T1000 (cell line): Measurements from ENCODE around the gene SLC27A1.
"Not testable (repeated sequence)": the region's sequence is repeated elsewhere in the genome, so short reads cannot be mapped to it uniquely, and the experiment has no call there.

Source experiments
- DNase-seq: peaks from one replicate; lab custom pipeline; 2025; ENCODE audit warnings: mixed read lengths; lab: John Stamatoyannopoulos, UW

The SLC27A1 gene

DNA sequence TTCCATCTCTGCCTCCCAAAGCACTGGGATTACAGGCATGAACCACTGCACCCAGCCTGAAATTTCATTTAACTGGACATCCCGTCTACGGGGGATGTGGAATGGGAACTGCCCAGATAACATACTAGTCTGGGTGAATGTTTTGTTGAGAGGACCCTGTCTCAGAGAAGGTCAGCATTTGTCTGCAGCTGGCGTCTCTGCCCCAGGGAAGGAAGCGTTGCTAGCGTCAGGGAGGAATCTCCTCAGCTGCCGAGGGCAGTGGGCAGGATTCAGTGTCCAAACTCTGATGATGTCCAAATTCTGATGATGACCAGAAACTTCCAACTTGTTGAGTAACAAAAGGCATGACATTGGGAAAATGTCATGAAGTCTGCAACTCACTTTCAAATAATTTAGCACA is 12.7 kb upstream of the SLC27A1 start:
- DNase-seq: no peak

GRCh38 chr19:17458970-17459369 is 11.4 kb upstream of the SLC27A1 start:
- DNase-seq: no peak

- no peak for DNase-seq
These were observed 9.7 kb upstream of the SLC27A1 start, which contains the start of gene NXNL1 for GRCh38 chr19:17460372-17461230. Gene NXNL1, minus strand, starts transcription at chr19:17460926. Its CDS starts 57 bp downstream, at chr19:17460869.

DNA sequence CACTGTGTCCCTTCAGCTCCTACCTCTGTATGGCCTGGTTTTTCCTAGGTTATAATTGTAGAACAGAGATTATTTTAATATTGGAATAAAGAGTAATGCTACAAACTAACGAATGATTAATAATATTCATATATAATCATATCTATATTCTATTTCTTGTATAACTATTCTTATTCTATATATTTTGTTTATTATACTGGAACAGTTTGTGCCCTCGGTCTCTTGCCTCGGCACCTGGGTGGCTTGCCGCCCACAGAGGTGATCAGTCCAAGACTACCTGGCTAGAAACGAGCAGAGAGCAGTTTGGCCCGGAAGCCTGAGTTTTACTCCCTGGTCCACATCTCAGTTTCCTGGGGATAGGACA is 3.9 kb upstream of the SLC27A1 start:
- no peak for DNase-seq

GRCh38 chr19:17467471-17468301 is 2.6 kb upstream of the SLC27A1 start:
- no peak for DNase-seq

- DNase-seq: no peak
These were observed 1.8 kb upstream of the SLC27A1 start for GRCh38 chr19:17468302-17469091.

DNA sequence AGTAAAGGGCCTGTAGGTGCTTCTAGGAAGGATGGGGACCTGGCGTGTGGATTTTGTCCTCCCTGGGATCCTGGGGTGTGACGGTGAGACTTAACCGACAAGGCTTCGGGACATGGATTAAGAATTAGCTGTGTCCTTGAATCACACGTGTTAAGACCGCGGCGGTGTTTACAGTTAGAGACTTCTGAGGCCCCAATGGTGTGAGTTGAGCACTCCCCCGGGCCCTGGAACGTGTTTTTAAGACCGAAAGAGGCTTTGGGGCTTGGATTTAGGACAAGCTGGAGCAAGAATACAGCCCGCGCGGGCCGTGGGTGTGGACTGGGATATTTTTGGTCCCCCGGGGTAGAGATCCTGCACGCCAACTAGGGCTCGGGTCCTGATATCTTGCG is 1.2 kb upstream of the SLC27A1 start:
- DNase-seq: no peak

GRCh38 chr19:17469481-17470067 is 750 bp upstream of the SLC27A1 start:
- DNase-seq: no peak

DNA sequence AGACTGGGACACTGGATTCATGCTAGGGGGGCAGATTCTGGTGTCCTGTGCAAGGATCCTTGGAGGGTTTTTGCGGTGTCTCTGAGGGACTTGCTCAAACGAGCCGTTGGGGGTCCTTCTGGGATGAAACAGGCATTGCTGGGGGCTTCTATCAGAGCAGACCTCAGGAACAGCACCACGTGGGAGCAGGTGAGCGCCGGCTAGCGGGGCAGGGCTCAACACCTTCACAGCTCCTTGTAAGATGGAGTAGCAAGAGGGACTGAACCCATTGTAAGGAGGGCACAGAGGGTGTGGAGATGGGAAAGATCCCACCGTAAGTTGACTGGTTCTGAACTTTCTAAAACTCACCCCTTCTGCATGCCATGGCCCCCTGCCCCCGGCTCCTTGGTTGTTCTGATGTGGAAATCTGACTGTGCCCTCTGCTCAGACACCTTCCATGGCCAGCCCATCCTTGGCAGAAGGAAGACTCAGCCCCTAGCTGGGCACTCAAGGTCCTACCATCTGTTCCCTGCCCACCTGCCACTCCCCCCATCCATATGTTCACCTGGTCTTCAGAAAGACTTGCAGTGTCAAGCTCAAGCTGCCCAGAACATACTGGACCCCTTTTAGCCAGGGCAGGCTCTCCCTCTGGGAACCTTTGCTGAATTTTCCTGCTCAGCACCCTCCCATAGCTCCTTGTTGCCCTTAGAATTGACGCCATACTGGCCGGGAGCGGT is 1.2 kb downstream of the SLC27A1 start:
- no peak for DNase-seq

DNA sequence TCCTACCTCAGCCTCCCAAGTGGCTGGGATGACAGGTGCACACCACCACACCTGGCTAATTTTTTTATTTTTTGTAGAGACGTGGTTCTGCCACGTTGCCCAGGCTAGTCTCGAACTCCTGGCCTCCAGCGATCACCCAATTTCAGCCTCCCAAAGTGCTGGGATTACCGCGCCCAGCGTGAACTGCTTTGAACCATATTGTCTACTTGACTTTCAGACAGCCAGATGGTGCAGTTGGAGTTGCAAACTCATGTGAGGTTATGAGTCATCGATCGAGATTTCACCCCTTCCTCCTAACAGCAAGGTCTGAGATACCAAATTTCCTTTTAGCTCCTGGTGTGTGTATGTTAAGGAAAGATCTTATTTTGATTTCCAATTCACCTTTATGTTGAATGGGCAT is 2.7 kb downstream of the SLC27A1 start:
- DNase-seq: no peak

DNA sequence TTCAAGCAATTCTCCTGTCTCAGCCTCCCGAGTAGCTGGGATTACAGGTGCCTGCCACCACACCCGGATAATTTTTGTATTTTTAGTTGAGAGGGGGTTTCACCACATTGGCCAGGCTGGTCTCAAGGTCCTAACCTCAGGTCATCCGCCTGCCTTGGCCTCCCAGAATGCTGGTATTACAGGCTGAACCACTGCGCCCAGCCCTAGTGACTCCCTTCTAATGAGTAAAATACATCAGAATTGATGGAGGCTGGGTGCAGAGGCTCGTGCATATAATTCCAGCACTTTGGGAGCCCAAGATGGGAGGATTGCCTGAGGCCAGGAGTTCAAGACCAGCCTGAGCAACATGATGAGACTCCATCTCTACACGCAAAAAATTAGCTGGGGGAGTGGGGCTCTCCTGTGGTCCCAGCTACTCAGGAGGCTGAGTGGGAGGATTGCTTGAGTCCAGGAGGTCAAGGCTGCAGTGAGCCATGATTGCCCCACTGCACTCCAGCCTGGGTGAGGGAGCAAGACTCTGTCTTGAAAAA is 4.8 kb downstream of the SLC27A1 start:
- not testable (repeated sequence) for DNase-seq

DNA sequence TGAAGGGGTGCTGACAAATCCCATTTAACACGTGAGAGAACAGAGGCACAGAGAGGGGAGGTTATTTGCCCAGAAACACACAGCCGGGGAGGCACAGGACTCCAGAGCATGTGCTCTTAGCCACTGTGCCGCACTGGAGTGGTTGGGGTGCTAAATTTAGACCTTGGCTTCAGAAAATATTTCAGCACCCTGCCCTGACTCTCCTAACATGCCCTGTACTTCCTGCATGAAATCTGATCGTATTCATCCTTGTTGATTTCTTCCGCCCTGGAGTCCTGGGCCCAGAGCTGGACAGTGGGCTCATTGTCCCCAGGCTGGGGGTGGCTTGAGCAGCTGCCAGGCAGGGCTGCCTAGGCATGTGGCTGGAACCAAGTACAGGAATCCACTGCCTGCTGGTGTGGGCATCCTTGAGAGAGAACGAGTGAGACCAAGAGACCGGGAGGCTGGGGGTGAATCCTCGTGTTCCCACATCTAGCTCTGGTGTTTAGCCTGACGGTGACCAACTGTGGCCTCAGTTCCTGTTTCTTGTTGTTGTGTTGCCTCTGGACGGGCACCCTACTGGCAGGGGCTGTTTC is 5.3 kb downstream of the SLC27A1 start:
- no peak for DNase-seq

DNA sequence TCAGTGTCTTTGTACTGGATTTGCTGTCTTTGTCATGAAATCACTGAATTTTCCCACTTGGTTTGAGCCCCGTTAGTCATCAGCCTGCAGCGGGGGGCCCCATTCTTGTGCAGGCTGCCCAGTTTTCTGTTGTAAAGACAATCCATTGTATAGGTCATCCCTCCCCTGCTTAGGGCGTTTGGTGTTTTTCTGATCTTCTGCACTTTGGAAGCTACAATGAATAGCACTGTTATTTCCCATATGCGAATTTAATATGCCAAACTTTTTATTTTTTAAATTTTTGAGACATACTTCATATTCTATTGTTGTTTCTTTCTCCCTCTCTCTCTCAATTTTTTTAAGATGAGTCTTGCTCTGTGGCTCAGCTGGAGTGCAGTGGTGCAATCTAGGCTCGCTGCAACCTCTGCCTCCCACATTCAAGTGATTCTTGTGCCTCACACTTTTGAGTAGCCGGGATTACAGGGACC is 9.0 kb downstream of the SLC27A1 start:
- no peak for DNase-seq

- no peak for DNase-seq
These were observed 11.7 kb downstream of the SLC27A1 start for GRCh38 chr19:17481986-17482385.

DNA sequence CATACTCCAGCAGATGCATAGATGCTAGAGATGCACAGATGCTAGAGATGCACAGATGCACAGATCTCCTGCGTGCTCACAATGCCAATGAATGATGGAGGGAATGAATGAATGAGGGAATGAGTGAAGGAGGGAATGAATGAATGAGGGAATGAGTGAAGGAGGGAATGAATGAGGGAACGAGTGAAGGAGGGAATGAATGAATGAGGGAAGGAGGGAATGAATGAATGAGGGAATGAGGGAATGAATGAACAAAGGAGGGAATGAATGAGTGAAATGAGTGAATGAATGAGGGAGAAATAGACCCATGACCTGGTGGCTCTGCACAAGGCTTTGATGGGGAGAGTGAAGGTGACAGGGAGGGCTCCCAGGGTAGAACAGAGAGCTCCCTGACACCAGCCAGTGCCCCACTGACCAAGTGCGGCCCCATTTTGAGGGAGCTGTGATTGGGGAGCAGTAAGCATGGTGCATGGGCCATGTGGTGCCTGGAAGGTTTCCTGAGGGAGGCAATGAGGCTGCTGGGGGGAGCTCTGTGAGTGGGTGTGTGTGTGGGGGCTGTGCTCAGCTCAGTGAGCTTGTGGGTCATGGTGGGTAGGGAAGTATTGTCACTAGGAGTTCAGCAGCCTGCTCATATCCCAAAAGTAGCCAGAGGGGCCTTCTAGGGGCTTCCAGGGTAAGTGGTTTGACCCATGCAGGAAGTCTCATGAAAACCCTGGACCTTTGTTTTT is 12.7 kb downstream of the SLC27A1 start:
- no peak for DNase-seq

DNA sequence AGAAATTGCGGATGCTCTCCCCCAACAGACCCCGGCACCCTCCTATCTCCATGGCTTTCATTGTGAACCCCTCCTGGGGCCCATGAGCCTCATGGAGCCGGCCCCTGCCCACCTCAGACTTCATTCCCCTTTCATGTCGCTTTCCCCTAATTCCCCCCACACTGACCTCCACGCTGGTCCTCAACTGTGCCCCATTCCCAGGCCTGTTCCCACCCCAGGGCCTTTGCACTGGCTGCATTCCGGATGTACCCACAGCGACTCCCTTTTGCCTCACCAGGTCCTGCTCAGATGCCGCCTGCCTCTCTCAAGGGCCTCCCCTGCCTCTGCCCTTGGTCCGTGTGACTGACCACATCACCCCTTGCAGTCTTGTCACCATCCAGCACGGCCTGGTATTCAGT is 13.3 kb downstream of the SLC27A1 start:
- no peak for DNase-seq

DNA sequence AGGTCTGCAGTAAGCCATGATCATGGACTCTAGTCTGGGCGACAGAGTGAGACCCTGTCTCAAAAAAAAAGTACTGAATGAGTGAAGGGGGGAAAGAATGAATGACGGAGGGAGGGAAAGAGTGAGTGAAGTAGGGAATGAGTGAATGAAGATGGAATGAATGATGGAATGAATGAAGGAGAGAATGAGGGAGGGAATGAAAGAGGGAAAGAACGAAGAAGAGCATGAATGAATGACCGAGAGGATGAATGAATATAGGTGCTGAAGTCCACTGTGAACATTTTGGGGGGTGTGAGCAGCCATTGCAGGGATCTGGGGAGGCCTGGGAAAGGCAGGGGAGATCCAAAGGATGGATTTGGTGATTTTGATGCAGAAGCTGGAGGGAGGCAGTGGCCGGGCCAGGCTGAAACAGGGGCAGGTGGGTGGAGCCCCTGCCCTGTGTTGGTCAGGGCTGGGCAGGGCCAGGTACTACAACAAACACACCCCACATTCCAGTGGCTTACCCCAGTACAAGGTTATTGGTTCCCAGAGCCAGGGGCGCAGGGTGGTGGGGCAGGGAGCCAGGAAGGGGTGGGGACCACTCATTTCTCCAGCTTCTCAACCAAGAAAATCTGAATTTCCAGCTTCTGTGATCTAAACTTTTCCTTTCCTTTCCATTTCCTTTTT is 14.3 kb downstream of the SLC27A1 start:
- no peak for DNase-seq

- DNase-seq: no peak
These were observed 16.4 kb downstream of the SLC27A1 start for GRCh38 chr19:17486545-17487240.
